RCC 7860 (cell line): Measurements from ENCODE around the gene NR2F2.

ENCODE experiments used
- DNase-seq: peaks from one replicate; pipeline ENCODE4 v3.0.0-alpha.2; 2015; ENCODE audit warnings: low spot score
- FAIRE-seq: peaks from 2 replicates; lab custom pipeline; 2012; peaks lifted over from hg19 to GRCh38; lab: Jason Lieb, UNC

The NR2F2 gene

DNA sequence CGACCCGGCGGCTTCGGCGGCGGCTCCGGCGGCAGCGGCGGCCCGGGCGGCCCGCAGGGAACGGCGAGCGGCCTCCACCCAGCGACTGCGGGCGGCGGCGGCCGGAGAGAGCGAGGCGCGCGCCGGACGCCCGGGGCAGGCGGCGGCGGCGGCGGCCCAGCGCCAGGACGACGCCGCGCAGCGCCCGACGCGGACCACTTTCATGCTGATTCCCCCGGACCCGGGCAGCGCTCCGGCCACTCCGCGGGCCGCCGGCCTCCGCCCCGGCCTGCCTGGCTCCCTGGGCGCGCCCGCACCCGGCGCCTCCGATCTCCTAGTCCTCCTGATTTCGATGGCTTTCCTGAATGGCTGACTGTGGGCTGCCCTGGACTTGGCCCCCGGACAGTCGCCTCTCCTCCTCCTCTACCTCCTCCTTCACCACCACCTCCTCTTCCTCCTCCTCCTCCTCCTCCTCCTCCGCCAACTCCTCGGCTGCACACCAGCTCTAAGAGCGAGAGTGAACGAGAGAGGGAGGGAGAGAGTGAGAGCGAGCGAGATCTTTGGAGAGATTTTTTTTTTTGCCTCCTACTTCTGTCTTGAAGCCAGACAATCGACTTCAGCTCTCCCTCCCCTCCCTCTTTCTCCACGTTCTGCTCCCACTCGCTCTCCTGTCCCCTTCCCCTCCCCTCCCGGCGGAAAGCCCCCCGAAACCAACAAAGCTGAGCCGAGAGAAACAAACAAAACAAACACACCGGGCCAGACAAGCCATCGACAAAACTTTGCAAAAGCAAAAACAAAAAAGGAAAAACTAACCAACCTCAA lies 844 bp downstream of the NR2F2 start:
- FAIRE-seq (no peak), DNase-seq (peak; percentile 62)

- no peak for FAIRE-seq
- no peak for DNase-seq
Observed at GRCh38 chr15:96331945-96332636, 1.6 kb downstream of the NR2F2 start.

DNA sequence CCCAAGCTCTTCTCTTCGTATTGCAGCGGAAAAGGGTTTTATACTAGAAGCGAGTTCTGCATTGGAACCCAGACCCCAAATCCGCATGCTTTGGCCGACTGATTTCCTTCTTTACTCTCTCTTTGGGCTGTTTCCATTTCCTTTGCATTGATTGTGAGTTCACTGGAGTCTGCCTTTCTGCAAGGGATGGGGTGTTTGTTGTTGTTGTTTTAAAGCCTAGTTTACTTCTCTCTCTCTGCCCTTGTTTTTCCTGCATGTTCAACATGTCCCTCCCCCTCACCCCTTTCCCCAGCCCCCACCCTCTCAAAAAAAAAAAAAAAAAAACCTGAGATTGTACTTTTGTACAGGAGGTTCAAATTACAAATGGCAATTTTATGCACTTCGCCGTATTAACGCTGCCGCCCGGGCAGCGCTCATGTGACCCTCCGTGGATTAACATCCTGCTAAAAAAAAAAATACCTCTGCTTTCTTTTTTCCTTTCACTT lies 2.2 kb downstream of the NR2F2 start:
- no peak for DNase-seq
- no peak for FAIRE-seq

DNA sequence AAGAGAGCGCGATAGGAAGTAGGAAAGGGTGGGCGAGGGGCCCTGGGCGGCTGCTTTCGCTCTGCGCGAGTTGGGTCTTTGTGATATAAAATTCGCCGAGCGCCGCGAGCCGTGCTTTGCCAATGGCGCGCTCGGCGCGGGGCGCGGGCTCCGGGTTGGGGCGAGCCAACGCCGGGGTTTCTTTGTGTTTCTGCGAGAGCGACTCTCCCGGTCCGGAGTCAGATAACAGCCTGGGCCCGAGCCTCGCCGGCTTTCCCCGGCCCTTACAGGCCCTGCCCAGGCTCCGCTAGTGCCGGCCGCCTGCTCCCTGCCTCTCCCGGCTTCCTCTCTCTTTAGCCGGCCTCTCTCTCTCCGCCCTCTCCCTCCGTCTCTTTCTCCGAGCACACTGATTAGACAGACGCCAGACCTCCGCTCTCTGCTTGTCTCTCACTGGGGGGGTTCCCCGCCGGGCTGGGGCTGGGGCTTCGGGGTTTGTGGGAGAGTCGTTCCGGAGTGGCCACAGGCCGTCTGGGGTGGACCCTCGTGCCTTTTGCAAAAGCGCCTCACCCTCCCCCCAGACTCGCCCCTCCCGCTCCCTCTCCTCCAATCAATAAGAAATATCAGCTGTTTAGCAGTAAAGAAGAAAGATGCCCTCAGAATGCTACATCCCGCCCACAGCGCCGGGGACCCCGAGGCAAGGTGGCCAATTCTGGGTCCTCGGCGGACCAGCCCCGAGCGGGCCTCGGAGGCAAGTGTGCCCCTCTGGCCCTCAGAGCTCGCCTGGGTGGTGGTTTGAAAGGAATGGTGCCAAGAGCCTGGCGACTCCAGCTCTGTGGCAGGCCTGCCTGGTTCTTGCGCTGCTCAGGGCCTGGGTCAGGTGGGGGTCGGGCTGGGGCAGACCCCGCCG lies 2.9 kb downstream of the NR2F2 start:
- FAIRE-seq (no peak), DNase-seq (no peak)

- FAIRE-seq = no peak
- no peak for DNase-seq
Observed at GRCh38 chr15:96334017-96334704, 3.7 kb downstream of the NR2F2 start.

DNA sequence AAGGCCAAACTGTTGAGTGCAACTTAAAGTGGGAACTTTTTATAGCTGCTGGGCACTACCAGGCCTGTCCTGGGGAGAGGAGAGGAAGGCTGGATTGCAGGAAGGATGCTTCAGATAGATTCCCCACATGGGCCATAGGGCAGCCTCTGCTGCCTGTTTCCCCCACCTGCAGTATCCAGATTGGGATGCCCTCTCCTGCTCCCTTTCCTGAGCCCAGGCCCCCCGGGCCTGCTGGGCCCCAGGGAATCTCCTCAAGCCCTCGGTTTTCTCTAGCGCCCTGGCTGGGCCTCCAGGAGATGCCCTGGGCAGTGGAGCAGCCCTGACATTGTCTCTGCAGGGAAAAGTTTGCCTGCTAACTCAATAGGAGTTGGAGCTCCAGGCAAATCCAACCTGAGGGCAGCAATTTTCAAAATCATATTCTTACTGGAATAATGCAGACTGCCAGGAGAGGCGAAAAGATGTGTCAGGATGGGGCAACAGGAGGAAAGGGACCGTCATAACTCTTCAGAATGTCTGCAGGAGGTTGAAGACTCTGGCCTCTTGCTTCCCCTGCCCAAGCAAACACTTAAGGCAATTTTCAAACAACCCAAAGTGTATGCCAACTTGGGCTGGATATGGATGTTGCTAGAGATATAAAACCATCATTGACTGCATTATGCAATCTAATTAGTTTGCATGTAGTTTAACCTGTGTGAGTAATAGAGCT lies 4.4 kb downstream of the NR2F2 start:
- no peak for FAIRE-seq
- no peak for DNase-seq

- FAIRE-seq (no peak), DNase-seq (no peak)
Observed at GRCh38 chr15:96335411-96336024, 5.0 kb downstream of the NR2F2 start.

GRCh38 chr15:96336108-96336595 lies 5.7 kb downstream of the NR2F2 start:
- no peak for DNase-seq
- no peak for FAIRE-seq

GRCh38 chr15:96336596-96337364 lies 6.3 kb downstream of the NR2F2 start:
- FAIRE-seq (no peak), DNase-seq (no peak)

GRCh38 chr15:96337365-96338023 lies 7.0 kb downstream of the NR2F2 start:
- FAIRE-seq (no peak), DNase-seq (no peak)

- FAIRE-seq (peak; percentile 2), DNase-seq (no peak)
Observed at GRCh38 chr15:96338074-96338765, 7.7 kb downstream of the NR2F2 start.

- DNase-seq (no peak), FAIRE-seq (no peak)
Observed at GRCh38 chr15:96338766-96339618, 8.5 kb downstream of the NR2F2 start.

- DNase-seq (no peak), FAIRE-seq (no peak)
Observed at GRCh38 chr15:96339619-96340347, 9.3 kb downstream of the NR2F2 start.

- FAIRE-seq = no peak
- no peak for DNase-seq
Observed at GRCh38 chr15:96340348-96340597, 9.8 kb downstream of the NR2F2 start.

DNA sequence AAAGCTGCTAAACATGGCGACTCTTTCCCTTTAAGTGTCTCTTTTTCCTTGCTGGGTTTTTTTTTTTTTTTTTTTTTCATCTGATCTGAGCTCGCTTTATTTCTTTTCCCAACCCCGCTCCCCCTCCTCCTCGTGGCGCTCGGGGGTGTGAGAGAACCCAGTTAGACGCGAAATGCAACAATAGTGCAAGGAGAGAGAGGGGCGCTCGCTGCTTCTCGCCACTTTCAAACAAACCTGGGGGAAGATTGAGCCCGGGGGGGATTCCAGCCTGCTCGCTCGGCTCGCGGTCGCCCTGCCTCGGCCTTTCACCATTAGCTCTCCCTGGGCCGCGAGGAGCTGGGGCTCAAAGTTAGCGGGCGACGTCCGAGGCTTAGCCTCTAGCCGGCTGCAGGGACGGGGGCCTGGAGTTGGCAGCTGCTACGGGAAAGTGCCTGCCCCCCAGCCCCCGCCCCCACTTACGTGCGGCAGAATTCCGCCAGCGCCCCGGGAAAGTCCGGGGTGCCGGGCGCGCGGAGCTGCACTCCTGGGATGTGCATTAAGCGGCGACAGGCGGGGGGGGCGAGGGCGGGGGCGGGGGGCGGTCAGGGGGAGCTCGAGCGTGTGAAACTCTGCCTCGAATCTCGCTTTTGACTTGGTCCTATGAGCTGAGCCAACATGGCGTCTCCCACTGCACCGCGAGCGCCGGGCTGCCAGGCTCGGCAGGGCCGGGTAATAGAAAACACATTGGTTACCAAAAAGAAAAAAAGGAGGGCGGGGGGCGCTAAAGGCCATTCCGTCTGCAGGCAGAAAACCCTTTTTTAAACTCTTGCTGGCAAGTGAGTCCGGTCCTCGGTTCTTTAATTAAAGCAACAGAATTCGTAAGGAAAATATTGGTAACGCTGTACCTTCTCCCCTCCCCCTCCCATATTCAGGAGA lies 10.4 kb downstream of the NR2F2 start:
- no peak for DNase-seq
- FAIRE-seq = no peak
